OCI-LY1 (cell line): ENCODE data around the gene ST6GALNAC2.

Source experiments
- CTCF ChIP-seq: fragments of 200-600 bp; sonication (generic), shearing (Covaris generic); IDR thresholded peaks from 2 replicates; pipeline ENCODE4 v1.5.1; 2017; ENCODE audit warnings: mild to moderate bottlenecking, antibody characterized with exemption, low read length, moderate library complexity, mixed read lengths
- EZH2 ChIP-seq: fragments of 200-600 bp; sonication (generic), shearing (Covaris generic); IDR thresholded peaks from 2 replicates; pipeline ENCODE4 v1.8.0; 2017; ENCODE audit warnings: borderline replicate concordance, mixed run types, mild to moderate bottlenecking, antibody characterized with exemption, low read length, moderate library complexity, mixed read lengths

GRCh38 chr17:76521262-76521661, 64.4 kb downstream of the ST6GALNAC2 start:
- TF ChIP-seq CTCF: no peak
- TF ChIP-seq EZH2: no peak
